ENCODE results near the gene BRK1.

DNA sequence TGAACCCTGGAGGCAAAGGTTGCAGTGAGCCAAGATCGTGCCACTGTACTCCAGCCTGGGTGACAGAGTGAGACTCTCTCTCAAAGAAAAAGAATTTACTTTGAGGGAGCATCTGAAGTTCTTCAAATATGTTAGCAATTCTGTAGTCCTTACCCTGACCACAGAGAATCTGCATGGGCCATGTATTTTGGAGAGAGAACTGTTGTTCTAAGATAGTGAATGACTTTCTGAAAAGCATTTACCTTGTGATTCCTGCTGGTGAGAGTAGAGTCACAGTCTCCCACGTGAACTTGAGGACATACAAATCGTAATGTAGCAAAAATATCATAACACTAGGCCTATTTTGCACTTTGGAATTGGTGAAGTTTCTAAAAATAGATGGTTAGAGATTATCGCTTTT, 3.9 kb downstream of the BRK1 start:
- TF ChIP-seq, protein P1, sequence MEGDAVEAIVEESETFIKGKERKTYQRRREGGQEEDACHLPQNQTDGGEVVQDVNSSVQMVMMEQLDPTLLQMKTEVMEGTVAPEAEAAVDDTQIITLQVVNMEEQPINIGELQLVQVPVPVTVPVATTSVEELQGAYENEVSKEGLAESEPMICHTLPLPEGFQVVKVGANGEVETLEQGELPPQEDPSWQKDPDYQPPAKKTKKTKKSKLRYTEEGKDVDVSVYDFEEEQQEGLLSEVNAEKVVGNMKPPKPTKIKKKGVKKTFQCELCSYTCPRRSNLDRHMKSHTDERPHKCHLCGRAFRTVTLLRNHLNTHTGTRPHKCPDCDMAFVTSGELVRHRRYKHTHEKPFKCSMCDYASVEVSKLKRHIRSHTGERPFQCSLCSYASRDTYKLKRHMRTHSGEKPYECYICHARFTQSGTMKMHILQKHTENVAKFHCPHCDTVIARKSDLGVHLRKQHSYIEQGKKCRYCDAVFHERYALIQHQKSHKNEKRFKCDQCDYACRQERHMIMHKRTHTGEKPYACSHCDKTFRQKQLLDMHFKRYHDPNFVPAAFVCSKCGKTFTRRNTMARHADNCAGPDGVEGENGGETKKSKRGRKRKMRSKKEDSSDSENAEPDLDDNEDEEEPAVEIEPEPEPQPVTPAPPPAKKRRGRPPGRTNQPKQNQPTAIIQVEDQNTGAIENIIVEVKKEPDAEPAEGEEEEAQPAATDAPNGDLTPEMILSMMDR (IDR thresholded peaks at IDR 0.05; ENCODE audit: insufficient read depth, low read length, poor library complexity, severe bottlenecking): no peak
- no peak for TF ChIP-seq EZH2phosphoT487 (conservative IDR thresholded peaks at IDR 0.05; ENCODE audit: low read length)

All from SU-DHL-6 (cell line).